ENCODE results near the gene HRAS. TPM values are rescaled to one million over a fixed set of nuclear protein-coding genes. Genes with fewer than 3 reads are reported as not detected.

HRAS gene
- total and polyA plus RNA-seq, 10 of the 15 experiments (the other 5 are each of a cell fraction or from before 2014, with no cell fraction given) = 2.8 to 72.4 (median 31.7) TPM

GRCh38 chr11:560305-561147 is 25.1 kb upstream of the HRAS start, which contains the start of the genes LMNTD2 and RASSF7 (continued):
- TF ChIP-seq, protein P1, sequence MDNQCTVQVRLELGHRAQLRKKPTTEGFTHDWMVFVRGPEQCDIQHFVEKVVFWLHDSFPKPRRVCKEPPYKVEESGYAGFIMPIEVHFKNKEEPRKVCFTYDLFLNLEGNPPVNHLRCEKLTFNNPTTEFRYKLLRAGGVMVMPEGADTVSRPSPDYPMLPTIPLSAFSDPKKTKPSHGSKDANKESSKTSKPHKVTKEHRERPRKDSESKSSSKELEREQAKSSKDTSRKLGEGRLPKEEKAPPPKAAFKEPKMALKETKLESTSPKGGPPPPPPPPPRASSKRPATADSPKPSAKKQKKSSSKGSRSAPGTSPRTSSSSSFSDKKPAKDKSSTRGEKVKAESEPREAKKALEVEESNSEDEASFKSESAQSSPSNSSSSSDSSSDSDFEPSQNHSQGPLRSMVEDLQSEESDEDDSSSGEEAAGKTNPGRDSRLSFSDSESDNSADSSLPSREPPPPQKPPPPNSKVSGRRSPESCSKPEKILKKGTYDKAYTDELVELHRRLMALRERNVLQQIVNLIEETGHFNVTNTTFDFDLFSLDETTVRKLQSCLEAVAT (IDR thresholded peaks at IDR 0.05) = peak; percentile 51
- TF ChIP-seq RFX5 (IDR thresholded peaks at IDR 0.05; ENCODE audit: low read depth, low read length) (no peak; the same call in 1 of the 2 replicates), RELA (IDR thresholded peaks at IDR 0.05; ENCODE audit: borderline replicate concordance, partially characterized antibody) (no peak), KLF5 (IDR thresholded peaks at IDR 0.05; ENCODE audit: partially characterized antibody) (no peak), NR2F1 (conservative IDR thresholded peaks at IDR 0.05) (peak; percentile 73), EGR1 (IDR thresholded peaks at IDR 0.05; ENCODE audit: borderline replicate concordance in 1 of 2, low read depth in 2 of 2, low read length in 2 of 2) (peak in 1 of 2 experiments; percentile 72; a peak in 2 of 3 replicates), KDM1A (IDR thresholded peaks at IDR 0.05; ENCODE audit: borderline replicate concordance) (no peak), POU2F2 (IDR thresholded peaks at IDR 0.05; ENCODE audit: borderline replicate concordance, low read depth, low read length) (no peak), NBN (IDR thresholded peaks at IDR 0.05) (0 out of 2 replicates have a peak, but pooled peaks have one; percentile 44), ZBTB4 (CRISPR knock-in tag; IDR thresholded peaks at IDR 0.05) (no peak), NRF1 (conservative IDR thresholded peaks at IDR 0.05; ENCODE audit: low read depth, low read length) (no peak), NFYB (IDR thresholded peaks at IDR 0.05; ENCODE audit: insufficient read depth, low read depth, low read length) (peak; percentile 98), IRF5 (IDR thresholded peaks at IDR 0.05; ENCODE audit: borderline replicate concordance) (peak; percentile 68; the same call in 1 of the 2 replicates), SIX5 (IDR thresholded peaks at IDR 0.05; ENCODE audit: low read depth, low read length, severe bottlenecking) (no peak), YBX1 (IDR thresholded peaks at IDR 0.05) (no peak), NR2C1 (IDR thresholded peaks at IDR 0.05) (no peak), ZNF622 (IDR thresholded peaks at IDR 0.05) (no peak), LARP7 (IDR thresholded peaks at IDR 0.05) (peak; percentile 59), POLR2AphosphoS2 (IDR thresholded peaks at IDR 0.05; ENCODE audit: low read depth, low read length) (0 out of 2 replicates have a peak, but pooled peaks have one; percentile 59)
- TF ChIP-seq, protein P2, sequence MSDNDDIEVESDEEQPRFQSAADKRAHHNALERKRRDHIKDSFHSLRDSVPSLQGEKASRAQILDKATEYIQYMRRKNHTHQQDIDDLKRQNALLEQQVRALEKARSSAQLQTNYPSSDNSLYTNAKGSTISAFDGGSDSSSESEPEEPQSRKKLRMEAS (IDR thresholded peaks at IDR 0.05; ENCODE audit: low read depth, low read length) = no peak
- TF ChIP-seq, protein P3, sequence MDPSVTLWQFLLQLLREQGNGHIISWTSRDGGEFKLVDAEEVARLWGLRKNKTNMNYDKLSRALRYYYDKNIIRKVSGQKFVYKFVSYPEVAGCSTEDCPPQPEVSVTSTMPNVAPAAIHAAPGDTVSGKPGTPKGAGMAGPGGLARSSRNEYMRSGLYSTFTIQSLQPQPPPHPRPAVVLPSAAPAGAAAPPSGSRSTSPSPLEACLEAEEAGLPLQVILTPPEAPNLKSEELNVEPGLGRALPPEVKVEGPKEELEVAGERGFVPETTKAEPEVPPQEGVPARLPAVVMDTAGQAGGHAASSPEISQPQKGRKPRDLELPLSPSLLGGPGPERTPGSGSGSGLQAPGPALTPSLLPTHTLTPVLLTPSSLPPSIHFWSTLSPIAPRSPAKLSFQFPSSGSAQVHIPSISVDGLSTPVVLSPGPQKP (IDR thresholded peaks at IDR 0.05; ENCODE audit: low read depth, low read length) = no peak
- TF ChIP-seq, protein P4, sequence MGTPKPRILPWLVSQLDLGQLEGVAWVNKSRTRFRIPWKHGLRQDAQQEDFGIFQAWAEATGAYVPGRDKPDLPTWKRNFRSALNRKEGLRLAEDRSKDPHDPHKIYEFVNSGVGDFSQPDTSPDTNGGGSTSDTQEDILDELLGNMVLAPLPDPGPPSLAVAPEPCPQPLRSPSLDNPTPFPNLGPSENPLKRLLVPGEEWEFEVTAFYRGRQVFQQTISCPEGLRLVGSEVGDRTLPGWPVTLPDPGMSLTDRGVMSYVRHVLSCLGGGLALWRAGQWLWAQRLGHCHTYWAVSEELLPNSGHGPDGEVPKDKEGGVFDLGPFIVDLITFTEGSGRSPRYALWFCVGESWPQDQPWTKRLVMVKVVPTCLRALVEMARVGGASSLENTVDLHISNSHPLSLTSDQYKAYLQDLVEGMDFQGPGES (IDR thresholded peaks at IDR 0.05) = peak; percentile 81
